H1 (cell line): ENCODE data around the gene PRKACA. TPM values are rescaled to one million over a fixed set of nuclear protein-coding genes. Genes with fewer than 3 reads are reported as not detected.

Experiments used
- polyA plus RNA-seq, 7 experiments: library from polyadenylated mRNA; depleted of rRNA in 3 of 7; stranded (reverse) in 5 of 7; unstranded in 2 of 7; fragments of >200 nt in 5 of 7; fragments of 200-250 nt in 2 of 7; gene quantifications; 1 replicate in 5 of 7; 2 replicates in 1 of 7; 4 replicates in 1 of 7; pipeline versions ENCODE4 v1.2.1 to v1.2.3, GENCODE V29; 2011 to 2013; ENCODE audit warnings: missing spikeins in 2 of 7, mixed read lengths in 2 of 7
- total RNA-seq: library from RNA; stranded (reverse); fragmentation: NEBNext Ultra II Directional; extraction: Animal tissue kit (Norgen Biotek cat#: 25700); gene quantifications from 2 replicates; pipeline ENCODE4 v1.2.1, GENCODE V29; 2021

Gene PRKACA
- total and polyA plus RNA-seq, 2 of the 8 experiments (the other 6 are each of a cell fraction or from before 2014, with no cell fraction given): 14.2 to 48.2 TPM

Other genes with a start within 250 kb of the PRKACA start
- gene NANOS3, start 240.6 kb downstream of the PRKACA start, total RNA-seq: not detected in 2 replicates
- gene NANOS3, start 240.6 kb downstream of the PRKACA start, polyA plus RNA-seq (2011; rRNA removed): 0.14 and 0.62 TPM in 2 replicates
- 4.6 and 4.7 TPM in 2 replicates for gene BRME1, start 211.6 kb downstream of the PRKACA start, total RNA-seq
- 4.6 and 6.0 TPM in 2 replicates for gene BRME1, start 211.6 kb downstream of the PRKACA start, polyA plus RNA-seq (2011; rRNA removed)
- gene CC2D1A, start 211.6 kb downstream of the PRKACA start, total RNA-seq: 33.0 and 36.4 TPM in 2 replicates
- 12.5 and 20.5 TPM in 2 replicates for gene CC2D1A, start 211.6 kb downstream of the PRKACA start, polyA plus RNA-seq (2011; rRNA removed)
- 0.75 and 1.5 TPM in 2 replicates for gene PODNL1, start 179.3 kb downstream of the PRKACA start, total RNA-seq
- 1.0 and 2.3 TPM in 2 replicates for gene PODNL1, start 179.3 kb downstream of the PRKACA start, polyA plus RNA-seq (2011; rRNA removed)
- gene DCAF15, start 165.3 kb downstream of the PRKACA start, total RNA-seq: 68.7 and 77.1 TPM in 2 replicates
- 80.8 and 127 TPM in 2 replicates for gene DCAF15, start 165.3 kb downstream of the PRKACA start, polyA plus RNA-seq (2011; rRNA removed)
- gene RFX1, start 111.4 kb downstream of the PRKACA start, total RNA-seq: 16.1 and 17.0 TPM in 2 replicates
- 4.9 and 10.4 TPM in 2 replicates for gene RFX1, start 111.4 kb downstream of the PRKACA start, polyA plus RNA-seq (2011; rRNA removed)
- gene RLN3, start 89.6 kb downstream of the PRKACA start, total RNA-seq: not detected in 2 replicates
- not detected in 2 replicates for gene RLN3, start 89.6 kb downstream of the PRKACA start, polyA plus RNA-seq (2011; rRNA removed)
- 14.7 and 15.1 TPM in 2 replicates for gene IL27RA, start 86.0 kb downstream of the PRKACA start, total RNA-seq
- gene IL27RA, start 86.0 kb downstream of the PRKACA start, polyA plus RNA-seq (2011; rRNA removed): 9.9 and 10.8 TPM in 2 replicates
- gene PALM3, start 55.7 kb downstream of the PRKACA start, total RNA-seq: 31.3 and 33.1 TPM in 2 replicates
- gene PALM3, start 55.7 kb downstream of the PRKACA start, polyA plus RNA-seq (2011; rRNA removed): 5.8 and 12.1 TPM in 2 replicates
- gene MISP3, start 45.0 kb downstream of the PRKACA start, total RNA-seq: 0.92 and 1.4 TPM in 2 replicates
- gene MISP3, start 45.0 kb downstream of the PRKACA start, polyA plus RNA-seq (2011; rRNA removed): 0.74 and 0.96 TPM in 2 replicates
- 0.52 TPM in 1 of 2 replicates, not detected in the other for gene C19orf67, start 32.0 kb downstream of the PRKACA start, total RNA-seq
- gene C19orf67, start 32.0 kb downstream of the PRKACA start, polyA plus RNA-seq (2011; rRNA removed): 0.12 and 0.25 TPM in 2 replicates
- gene SAMD1, start 27.0 kb downstream of the PRKACA start, total RNA-seq: 95.7 and 100 TPM in 2 replicates
- 40.0 and 52.4 TPM in 2 replicates for gene SAMD1, start 27.0 kb downstream of the PRKACA start, polyA plus RNA-seq (2011; rRNA removed)
- 32.1 and 32.6 TPM in 2 replicates for gene ASF1B, start 18.8 kb upstream of the PRKACA start, total RNA-seq
- gene ASF1B, start 18.8 kb upstream of the PRKACA start, polyA plus RNA-seq (2011; rRNA removed): 59.2 and 65.6 TPM in 2 replicates
- gene ADGRL1, start 88.4 kb upstream of the PRKACA start, total RNA-seq: 112 and 119 TPM in 2 replicates
- 95.6 and 158 TPM in 2 replicates for gene ADGRL1, start 88.4 kb upstream of the PRKACA start, polyA plus RNA-seq (2011; rRNA removed)